Suprapubic skin (tissue), 4 donors: Measurements from ENCODE around the gene GNA12. TPM values are rescaled to one million over a fixed set of nuclear protein-coding genes. Genes with fewer than 3 reads are reported as not detected.
A peak's percentile ranks its signal among the peaks of the same experiment; 100 is the strongest.
"Not testable (repeated sequence)": the region's sequence is repeated elsewhere in the genome, so short reads cannot be mapped to it uniquely, and the experiment has no call there.

Experiments used
- DNase-seq, 2 donors: peaks; one replicate each; pipeline ENCODE4 v3.0.0-alpha.2; 2019; ENCODE audit warnings: low spot score in 2 of 2
- H3K27ac ChIP-seq: fragments of 200-600 bp; sonication (generic); one replicate; pipeline ENCODE4 v1.5.1; 2019
- H3K27me3 ChIP-seq: fragments of 200-600 bp; sonication (generic); one replicate; pipeline ENCODE4 v1.5.1; 2019
- H3K36me3 ChIP-seq: fragments of 200-600 bp; sonication (generic); one replicate; pipeline ENCODE4 v1.5.1; 2019
- H3K4me1 ChIP-seq: fragments of 200-600 bp; sonication (generic); one replicate; pipeline ENCODE4 v1.5.1; 2019
- H3K4me3 ChIP-seq: fragments of 200-600 bp; sonication (generic); one replicate; pipeline ENCODE4 v1.5.1; 2019; ENCODE audit warnings: mild to moderate bottlenecking
- H3K9me3 ChIP-seq: fragments of 200-600 bp; sonication (generic); one replicate; pipeline ENCODE4 v1.5.1; 2019
- EP300 ChIP-seq: sonication (generic); formaldehyde crosslinking; IDR thresholded peaks from one replicate; pipeline ENCODE4 v1.6.1; 2017; ENCODE audit warnings: antibody characterized with exemption
- POLR2A ChIP-seq, 2 donors: fragments of 450-650 bp; IDR thresholded peaks; one replicate each; pipeline ENCODE4 v1.6.1; 2017; ENCODE audit warnings: antibody characterized with exemption in 2 of 2, mild to moderate bottlenecking in 2 of 2, moderate library complexity in 2 of 2
- POLR2AphosphoS5 ChIP-seq, 3 donors: sonication (generic); formaldehyde crosslinking; IDR thresholded peaks; one replicate each; pipeline ENCODE4 v1.6.1; 2017; ENCODE audit warnings: antibody characterized with exemption in 3 of 3
- WGBS: methylation state at CpG from one replicate; pipeline ENCODE4 v1.1.5; 2018; 5-methylcytosine and 5-hydroxymethylcytosine counted together
- total RNA-seq, 4 donors: library from RNA; depleted of rRNA; stranded (reverse); fragments of >200 nt; gene quantifications; one replicate each; pipeline ENCODE4 v1.1.0, GENCODE V29; 2016
- TF ChIP-seq, protein P1 (sequence below), 2 donors: fragments of 200-600 bp in 1 of 2; fragments of 450-650 bp in 1 of 2; sonication (generic) in 1 of 2; IDR thresholded peaks; one replicate each; pipeline ENCODE4 v1.5.1; 2016 to 2019; ENCODE audit warnings: antibody characterized with exemption in 2 of 2, mild to moderate bottlenecking in 1 of 2, moderate library complexity in 1 of 2

Gene GNA12
- total RNA-seq, 4 donors from 2014 or later: 9.7 to 15.0 (median 13.3) TPM

DNA sequence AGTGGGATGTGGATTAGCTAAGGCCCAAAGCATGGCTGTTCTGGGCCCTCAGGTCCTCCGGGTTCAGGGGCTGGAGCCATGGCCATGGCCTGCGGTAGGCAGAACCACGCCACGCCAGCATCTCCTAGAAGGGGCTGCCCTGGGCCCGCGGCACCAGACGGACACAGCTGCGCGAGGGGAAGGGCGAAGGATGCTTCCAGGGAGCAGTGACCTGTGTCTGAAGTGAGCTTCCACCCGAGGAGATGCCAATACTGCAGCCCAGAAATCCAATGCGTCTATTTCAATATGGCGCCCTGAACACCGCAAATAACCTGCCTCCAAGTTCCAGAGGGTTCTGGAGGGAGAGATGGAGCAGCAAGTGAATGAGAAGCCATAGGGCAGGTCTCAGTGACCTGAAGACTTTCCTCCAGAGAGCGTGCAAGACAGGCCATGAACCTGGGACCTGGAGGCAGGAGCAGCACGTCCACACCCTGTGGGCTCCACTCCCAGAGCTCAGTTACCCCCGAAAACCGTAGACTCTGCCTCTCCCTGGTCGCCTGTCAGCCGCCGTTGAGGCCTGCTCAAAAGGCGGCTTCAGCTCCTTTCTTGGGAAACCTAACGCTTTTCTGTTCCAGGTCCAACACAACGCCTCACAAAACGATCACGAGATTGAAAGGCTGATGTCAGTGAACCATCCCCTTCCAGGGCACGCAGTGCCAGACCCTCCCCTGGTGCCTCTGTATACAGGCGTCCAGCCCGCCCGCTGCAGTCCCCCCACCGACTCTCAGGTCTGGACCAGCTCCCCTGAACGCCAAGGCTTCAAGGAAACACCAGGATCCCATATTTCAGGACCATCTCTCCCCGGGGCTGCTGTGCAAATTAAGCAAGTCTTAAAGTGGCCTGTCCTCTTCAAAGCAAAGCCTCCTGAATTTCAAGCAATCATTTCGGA lies 118.7 kb downstream of the GNA12 start:
- no peaks in the 10 kb centered on the region for H3K27me3 ChIP-seq
- no peaks in the 10 kb centered on the region for H3K4me1 ChIP-seq
- peaks cover 17% of the 10 kb centered on the region for H3K36me3 ChIP-seq
- H3K27ac ChIP-seq: no peak overlapping the region
- WGBS: 92% methylated on average over 26 of the region's 34 CpGs
- no peak overlapping the region for H3K4me3 ChIP-seq
- no peak for TF ChIP-seq POLR2AphosphoS5 (IDR thresholded peaks at IDR 0.05)
- no peak for TF ChIP-seq POLR2A (IDR thresholded peaks at IDR 0.05)
- TF ChIP-seq, protein P1, sequence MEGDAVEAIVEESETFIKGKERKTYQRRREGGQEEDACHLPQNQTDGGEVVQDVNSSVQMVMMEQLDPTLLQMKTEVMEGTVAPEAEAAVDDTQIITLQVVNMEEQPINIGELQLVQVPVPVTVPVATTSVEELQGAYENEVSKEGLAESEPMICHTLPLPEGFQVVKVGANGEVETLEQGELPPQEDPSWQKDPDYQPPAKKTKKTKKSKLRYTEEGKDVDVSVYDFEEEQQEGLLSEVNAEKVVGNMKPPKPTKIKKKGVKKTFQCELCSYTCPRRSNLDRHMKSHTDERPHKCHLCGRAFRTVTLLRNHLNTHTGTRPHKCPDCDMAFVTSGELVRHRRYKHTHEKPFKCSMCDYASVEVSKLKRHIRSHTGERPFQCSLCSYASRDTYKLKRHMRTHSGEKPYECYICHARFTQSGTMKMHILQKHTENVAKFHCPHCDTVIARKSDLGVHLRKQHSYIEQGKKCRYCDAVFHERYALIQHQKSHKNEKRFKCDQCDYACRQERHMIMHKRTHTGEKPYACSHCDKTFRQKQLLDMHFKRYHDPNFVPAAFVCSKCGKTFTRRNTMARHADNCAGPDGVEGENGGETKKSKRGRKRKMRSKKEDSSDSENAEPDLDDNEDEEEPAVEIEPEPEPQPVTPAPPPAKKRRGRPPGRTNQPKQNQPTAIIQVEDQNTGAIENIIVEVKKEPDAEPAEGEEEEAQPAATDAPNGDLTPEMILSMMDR (IDR thresholded peaks at IDR 0.05): no peak
- TF ChIP-seq EP300: no peak
- peak; percentile 56 to 64 for DNase-seq
- no peaks in the 10 kb centered on the region for H3K9me3 ChIP-seq

DNA sequence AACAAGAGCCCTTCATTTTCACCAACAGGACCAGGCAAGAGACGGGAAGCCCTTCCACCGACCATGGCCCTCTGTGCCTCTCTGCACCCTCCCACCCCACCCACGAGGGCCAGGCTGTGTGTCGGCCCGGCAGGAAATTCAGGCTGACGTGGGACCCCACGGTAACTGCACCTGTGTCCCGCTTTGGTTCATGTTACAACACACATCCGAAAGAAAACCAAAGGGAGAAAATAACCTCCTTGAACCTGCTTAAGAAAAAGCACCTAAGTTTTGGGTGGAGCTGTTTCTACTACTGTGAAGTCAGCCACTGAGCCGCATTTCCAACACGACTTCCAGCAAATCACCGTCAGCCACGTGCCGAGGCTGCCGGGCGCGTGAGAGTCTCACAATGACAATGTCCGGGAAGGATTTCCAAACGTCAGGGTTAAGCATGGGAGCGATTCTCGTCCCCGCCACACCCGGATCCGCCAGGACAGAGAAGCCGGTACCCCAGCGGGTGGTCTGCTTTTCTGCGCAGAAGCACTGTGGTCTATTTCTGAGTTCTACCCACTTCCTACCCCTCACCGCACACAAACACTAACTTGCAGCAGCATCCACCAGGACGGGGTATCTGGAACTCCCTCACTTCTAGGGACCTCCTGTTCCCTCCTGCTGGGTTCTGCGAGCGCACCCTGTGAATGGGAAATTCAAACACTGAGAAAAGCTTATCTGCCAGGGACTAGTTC lies 119.5 kb downstream of the GNA12 start:
- DNase-seq: peak; percentile 41 to 60
- H3K4me3 ChIP-seq: no peak overlapping the region
- H3K27me3 ChIP-seq: no peaks in the 10 kb centered on the region
- WGBS: 95% methylated on average over 31 of the region's 31 CpGs
- H3K27ac ChIP-seq: no peak overlapping the region
- no peaks in the 10 kb centered on the region for H3K4me1 ChIP-seq
- no peaks in the 10 kb centered on the region for H3K9me3 ChIP-seq
- H3K36me3 ChIP-seq: peaks cover 10% of the 10 kb centered on the region
- TF ChIP-seq, protein P1 (IDR thresholded peaks at IDR 0.05): no peak
- TF ChIP-seq POLR2A (IDR thresholded peaks at IDR 0.05) (no peak), POLR2AphosphoS5 (IDR thresholded peaks at IDR 0.05) (no peak), EP300 (no peak)

DNA sequence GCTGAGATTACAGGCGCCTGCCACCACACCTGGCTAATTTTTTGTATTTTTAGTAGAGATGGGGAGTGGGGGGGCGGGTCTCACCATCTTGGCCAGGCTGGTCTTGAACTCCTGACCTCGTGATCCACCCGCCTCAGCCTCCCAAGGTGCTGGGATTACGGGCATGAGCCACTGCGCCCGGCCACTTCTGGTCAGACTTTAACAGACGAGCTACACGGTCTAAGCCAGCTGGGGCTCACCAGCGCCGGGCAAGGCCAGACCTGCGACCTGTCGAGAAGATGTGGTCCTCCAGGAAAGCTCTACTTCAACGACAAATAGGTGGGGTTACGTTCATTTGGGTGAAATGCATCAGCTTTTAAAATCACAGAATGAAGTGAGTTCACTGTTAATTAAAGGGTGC lies 120.1 kb downstream of the GNA12 start:
- not testable (repeated sequence) for H3K27ac ChIP-seq, H3K36me3 ChIP-seq, H3K27me3 ChIP-seq, H3K4me1 ChIP-seq, H3K9me3 ChIP-seq, H3K4me3 ChIP-seq
- peak in 1 of 2 donors; percentile 42 for DNase-seq
- WGBS: 95% methylated on average over 13 of the region's 15 CpGs

DNA sequence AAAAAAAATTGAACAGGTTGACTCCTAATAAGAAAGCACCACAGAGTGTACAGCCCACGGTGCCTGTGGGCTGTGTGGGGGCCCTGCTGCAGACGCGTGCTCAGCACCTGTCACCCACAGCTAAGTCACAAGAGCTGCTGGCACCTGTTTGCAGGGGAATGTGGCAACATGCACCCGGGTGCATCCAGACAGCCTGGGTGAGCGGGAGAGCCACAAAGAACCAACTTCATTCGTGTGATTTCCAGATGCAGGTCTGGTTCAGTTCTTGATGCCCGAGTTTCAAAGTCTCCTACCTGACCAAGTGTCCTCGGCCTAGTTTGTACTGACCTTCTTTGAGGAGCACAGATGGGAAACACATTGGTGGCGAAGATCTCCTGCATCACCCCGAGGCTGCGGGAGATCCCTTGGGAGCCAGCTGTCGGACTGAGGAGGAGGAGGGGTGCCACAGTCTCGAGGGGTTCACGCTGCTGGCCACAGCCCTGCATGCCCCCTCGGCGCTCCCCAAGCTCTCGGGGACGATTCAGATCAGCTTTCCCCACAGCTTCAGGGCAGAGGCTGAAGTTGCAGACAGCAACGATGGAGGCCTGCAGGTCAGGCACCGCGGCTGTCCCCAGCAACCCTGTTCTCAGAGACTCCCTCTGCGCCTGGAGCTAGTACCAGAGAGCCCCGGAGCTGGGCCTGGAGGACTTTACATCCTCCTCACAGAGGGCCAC lies 120.8 kb downstream of the GNA12 start:
- no peaks in the 10 kb centered on the region for H3K9me3 ChIP-seq
- H3K4me1 ChIP-seq: no peaks in the 10 kb centered on the region
- peak in 1 of 2 donors; percentile 45 for DNase-seq
- no peak overlapping the region for H3K27ac ChIP-seq
- no peak for TF ChIP-seq EP300
- no peaks in the 10 kb centered on the region for H3K27me3 ChIP-seq
- no peak overlapping the region for H3K4me3 ChIP-seq
- 84% methylated on average over 23 of the region's 23 CpGs for WGBS
- H3K36me3 ChIP-seq: peaks cover 10% of the 10 kb centered on the region

DNA sequence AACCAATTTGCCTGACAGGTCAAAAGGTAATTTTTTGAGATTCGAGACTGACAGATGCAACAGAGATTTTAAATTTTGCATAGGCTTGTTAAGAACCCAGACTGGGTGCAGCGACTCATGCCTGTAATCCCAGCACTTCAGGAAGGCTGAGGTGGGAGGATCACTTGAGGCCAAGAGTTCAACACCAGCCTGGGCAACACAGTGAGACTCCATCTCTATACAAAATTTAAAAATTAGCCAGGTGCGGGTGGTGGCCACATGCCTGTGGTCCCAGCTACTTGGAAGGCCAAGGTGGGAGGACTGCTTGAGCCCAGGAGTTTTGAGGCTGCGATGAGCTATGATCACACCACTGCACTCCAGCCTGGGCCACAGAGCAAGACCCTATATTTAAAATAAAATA lies 121.5 kb downstream of the GNA12 start:
- no peak overlapping the region for H3K4me3 ChIP-seq
- TF ChIP-seq POLR2A (IDR thresholded peaks at IDR 0.05) (no peak), POLR2AphosphoS5 (IDR thresholded peaks at IDR 0.05) (no peak), EP300 (no peak)
- H3K36me3 ChIP-seq: peaks cover 10% of the 10 kb centered on the region
- 90% methylated on average over 4 of the region's 4 CpGs for WGBS
- DNase-seq: peak in 1 of 2 donors; percentile 19
- H3K4me1 ChIP-seq: peaks cover under 1% of the 10 kb centered on the region
- H3K27ac ChIP-seq: no peak overlapping the region
- H3K9me3 ChIP-seq: no peaks in the 10 kb centered on the region
- no peaks in the 10 kb centered on the region for H3K27me3 ChIP-seq

DNA sequence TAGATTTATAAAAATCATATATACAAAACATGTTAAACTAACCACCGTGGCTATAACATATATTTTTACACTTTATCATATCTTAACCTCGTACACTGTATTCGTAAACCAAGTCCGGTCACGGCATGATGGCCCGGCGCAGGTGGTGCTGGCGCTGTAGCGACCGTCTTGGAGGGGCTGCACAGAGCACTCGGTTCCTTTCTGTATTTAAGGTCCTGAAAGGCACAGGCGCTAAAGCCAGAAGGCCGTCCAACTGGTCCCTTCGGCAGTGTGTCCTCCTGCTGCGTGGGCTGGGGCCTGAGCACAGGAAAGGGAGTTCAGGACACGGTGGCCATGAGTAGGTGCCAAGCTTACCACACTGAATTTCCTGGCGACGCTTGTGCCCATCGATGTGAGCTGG lies 122.3 kb downstream of the GNA12 start:
- peaks cover 8% of the 10 kb centered on the region for H3K36me3 ChIP-seq
- no peak overlapping the region for H3K27ac ChIP-seq
- H3K4me3 ChIP-seq: no peak overlapping the region
- H3K27me3 ChIP-seq: no peaks in the 10 kb centered on the region
- no peak for DNase-seq
- no peaks in the 10 kb centered on the region for H3K9me3 ChIP-seq
- WGBS: 95% methylated on average over 19 of the region's 19 CpGs
- peaks cover 7% of the 10 kb centered on the region for H3K4me1 ChIP-seq
- TF ChIP-seq, protein P1 (IDR thresholded peaks at IDR 0.05): no peak
- TF ChIP-seq POLR2A (IDR thresholded peaks at IDR 0.05) (no peak), POLR2AphosphoS5 (IDR thresholded peaks at IDR 0.05) (no peak), EP300 (no peak)
